ENCODE measurements around the gene POP7. TPM values are rescaled to one million over a fixed set of nuclear protein-coding genes. Genes with fewer than 3 reads are reported as not detected.

The POP7 gene
- total RNA-seq, 1 experiment from 2014 or later: 29.7 TPM

DNA sequence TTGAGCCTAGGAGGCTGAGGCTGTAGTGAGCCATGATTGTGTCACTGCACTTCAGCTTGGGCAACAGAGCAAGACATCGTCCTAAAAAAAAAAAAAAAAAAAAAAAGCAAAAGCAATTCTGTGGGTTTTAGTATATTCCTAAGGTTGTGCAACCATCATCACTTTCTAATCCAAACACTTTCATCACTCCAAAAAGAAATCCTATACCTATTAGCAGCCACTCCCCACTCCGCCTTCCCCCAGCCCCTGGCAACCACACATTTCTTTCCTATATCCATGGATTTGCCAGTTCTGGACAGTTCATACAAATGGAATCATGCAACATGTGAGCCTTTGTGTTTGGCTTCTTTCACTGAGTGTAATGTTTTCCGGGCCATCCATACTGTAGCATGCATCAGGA lies 47.8 kb downstream of the POP7 start:
- Histone ChIP-seq H3K79me2 (ENCODE audit: low read length) (no peaks in the 10 kb centered on the region), H3K4me1 (ENCODE audit: low read length) (no peaks in the 10 kb centered on the region), H3K4me2 (ENCODE audit: low read depth, low read length, poor library complexity, severe bottlenecking) (no peak overlapping the region), H3K27ac (ENCODE audit: low read length) (no peak overlapping the region), H3K9me2 (replicated peaks; ENCODE audit: insufficient read depth, low read length) (no peaks in the 10 kb centered on the region), H3K9me3 (ENCODE audit: low read length) (no peaks in the 10 kb centered on the region), H3K4me3 (ENCODE audit: low read length) (no peak overlapping the region), H2AFZ (ENCODE audit: low read length) (no peak overlapping the region), H3K27me3 (ENCODE audit: low read length) (no peaks in the 10 kb centered on the region), H3K9ac (ENCODE audit: low read length) (no peak overlapping the region), H4K20me1 (ENCODE audit: insufficient read depth, low read depth, low read length) (no peaks in the 10 kb centered on the region), H3K36me3 (ENCODE audit: insufficient read depth, low read length) (no peaks in the 10 kb centered on the region)
- DNase-seq: no peak

Other genes starting within 250 kb of the POP7 start
- 1.5 and 2.8 TPM in 2 replicates for gene SPACDR, start 241.9 kb upstream of the POP7 start, total RNA-seq (2014; rRNA removed; shearing (Covaris generic); ENCODE audit: low replicate concordance)
- gene TSC22D4, start 226.9 kb upstream of the POP7 start, total RNA-seq (2014; rRNA removed; shearing (Covaris generic); ENCODE audit: low replicate concordance): 40.4 and 97.3 TPM in 2 replicates
- not detected in 2 replicates for gene NYAP1, start 222.2 kb upstream of the POP7 start, total RNA-seq (2014; rRNA removed; shearing (Covaris generic); ENCODE audit: low replicate concordance)
- gene AGFG2, start 166.9 kb upstream of the POP7 start, total RNA-seq (2014; rRNA removed; shearing (Covaris generic); ENCODE audit: low replicate concordance): 5.7 and 6.7 TPM in 2 replicates
- 2.5 and 4.9 TPM in 2 replicates for gene SAP25, start 132.2 kb upstream of the POP7 start, total RNA-seq (2014; rRNA removed; shearing (Covaris generic); ENCODE audit: low replicate concordance)
- gene LRCH4, start 120.0 kb upstream of the POP7 start, total RNA-seq (2014; rRNA removed; shearing (Covaris generic); ENCODE audit: low replicate concordance): 11.9 and 33.5 TPM in 2 replicates
- 1.0 TPM in 1 of 2 replicates, not detected in the other for gene FBXO24, start 119.8 kb upstream of the POP7 start, total RNA-seq (2014; rRNA removed; shearing (Covaris generic); ENCODE audit: low replicate concordance)
- gene PCOLCE, start 103.8 kb upstream of the POP7 start, total RNA-seq (2014; rRNA removed; shearing (Covaris generic); ENCODE audit: low replicate concordance): 2.8 and 12.3 TPM in 2 replicates
- gene MOSPD3, start 93.6 kb upstream of the POP7 start, total RNA-seq (2014; rRNA removed; shearing (Covaris generic); ENCODE audit: low replicate concordance): 8.2 and 9.7 TPM in 2 replicates
- gene TFR2, start 64.6 kb upstream of the POP7 start, total RNA-seq (2014; rRNA removed; shearing (Covaris generic); ENCODE audit: low replicate concordance): 4.2 and 12.0 TPM in 2 replicates
- gene ACTL6B, start 49.7 kb upstream of the POP7 start, total RNA-seq (2014; rRNA removed; shearing (Covaris generic); ENCODE audit: low replicate concordance): not detected in 2 replicates
- 65.0 and 101 TPM in 2 replicates for gene GNB2, start 32.4 kb upstream of the POP7 start, total RNA-seq (2014; rRNA removed; shearing (Covaris generic); ENCODE audit: low replicate concordance)
- 16.3 and 38.2 TPM in 2 replicates for gene GIGYF1, start 11.9 kb upstream of the POP7 start, total RNA-seq (2014; rRNA removed; shearing (Covaris generic); ENCODE audit: low replicate concordance)
- gene EPO, start 14.3 kb downstream of the POP7 start, total RNA-seq (2014; rRNA removed; shearing (Covaris generic); ENCODE audit: low replicate concordance): not detected in 2 replicates
- not detected in 2 replicates for gene ZAN, start 27.5 kb downstream of the POP7 start, total RNA-seq (2014; rRNA removed; shearing (Covaris generic); ENCODE audit: low replicate concordance)
- gene EPHB4, start 121.4 kb downstream of the POP7 start, total RNA-seq (2014; rRNA removed; shearing (Covaris generic); ENCODE audit: low replicate concordance): 9.3 and 21.6 TPM in 2 replicates
- 21.0 and 33.9 TPM in 2 replicates for gene SLC12A9, start 146.6 kb downstream of the POP7 start, total RNA-seq (2014; rRNA removed; shearing (Covaris generic); ENCODE audit: low replicate concordance)
- gene TRIP6, start 161.3 kb downstream of the POP7 start, total RNA-seq (2014; rRNA removed; shearing (Covaris generic); ENCODE audit: low replicate concordance): 19.5 and 30.5 TPM in 2 replicates
- gene SRRT, start 169.0 kb downstream of the POP7 start, total RNA-seq (2014; rRNA removed; shearing (Covaris generic); ENCODE audit: low replicate concordance): 65.8 and 103 TPM in 2 replicates
- gene UFSP1, start 183.6 kb downstream of the POP7 start, total RNA-seq (2014; rRNA removed; shearing (Covaris generic); ENCODE audit: low replicate concordance): 3.3 and 17.2 TPM in 2 replicates
- gene ACHE, start 189.8 kb downstream of the POP7 start, total RNA-seq (2014; rRNA removed; shearing (Covaris generic); ENCODE audit: low replicate concordance): not detected in 2 replicates
- gene MUC3A, start 243.4 kb downstream of the POP7 start, total RNA-seq (2014; rRNA removed; shearing (Covaris generic); ENCODE audit: low replicate concordance): not detected in 2 replicates

Measured in Karpas-422 (cell line).